Measurements from ENCODE around the gene LTA. TPM values are rescaled to one million over a fixed set of nuclear protein-coding genes. Genes with fewer than 3 reads are reported as not detected.

Gene LTA
- polyA plus RNA-seq, 1 donor (not counting 4 experiments of a cell fraction or from before 2014, with no cell fraction given): 0.04 TPM

DNA sequence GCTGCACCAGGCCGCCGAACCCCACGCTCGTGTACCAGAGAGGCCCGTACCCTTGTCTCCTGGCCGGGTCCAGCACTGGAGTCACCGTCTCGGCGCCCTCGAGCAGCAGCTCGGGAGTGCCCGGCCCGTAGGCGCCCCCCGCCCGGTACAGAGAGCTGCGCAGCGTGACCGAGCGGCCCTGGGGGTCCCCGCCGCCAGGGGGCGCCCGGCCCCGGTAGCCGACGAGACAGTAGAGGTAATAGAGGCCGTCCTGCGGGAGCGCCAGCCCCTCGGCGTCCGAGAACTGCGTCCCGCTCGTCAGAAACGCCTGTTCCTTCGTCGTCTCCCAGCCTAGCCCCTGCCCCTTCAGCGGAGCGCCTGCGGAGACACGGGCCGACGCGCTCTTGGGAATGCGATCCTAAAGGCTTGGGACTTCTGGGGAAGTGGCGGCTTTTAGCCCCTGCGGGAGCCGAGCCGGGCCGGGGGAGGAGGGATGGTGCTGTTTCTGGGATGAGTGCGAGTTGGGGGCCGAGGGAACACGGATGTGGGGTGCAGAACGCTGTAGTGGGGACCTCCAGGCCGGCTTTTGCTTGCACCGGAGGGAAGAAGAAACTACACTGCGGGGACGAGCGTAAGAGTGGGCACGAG is 8.8 kb downstream of the LTA start:
- H3K9me3 ChIP-seq (ENCODE audit: control insufficient read depth, low read depth, low read length): no peaks in the 10 kb centered on the region
- peak overlapping the region; percentile 93 for H3K4me2 ChIP-seq (ENCODE audit: control insufficient read depth, extremely low read depth, insufficient read depth, low read depth, low read length)
- FAIRE-seq: no peak
- no peaks in the 10 kb centered on the region for H4K20me1 ChIP-seq (ENCODE audit: control insufficient read depth, extremely low read depth, insufficient read depth, low read length)
- H3K36me3 ChIP-seq (ENCODE audit: control insufficient read depth in 2 of 2, extremely low read depth in 1 of 2, insufficient read depth in 2 of 2, low read length in 2 of 2): no peaks in the 10 kb centered on the region
- DNase-seq (ENCODE audit: low read depth, low spot score): no peak
- dilution Hi-C loops (cut with MboI; ENCODE audit: extremely low pct_ligation_motif_present, low sequenced_read_pairs): no loop called here
- H2AFZ ChIP-seq (ENCODE audit: control insufficient read depth, low read length): peak overlapping the region; percentile 97
- H3K79me2 ChIP-seq (ENCODE audit: control insufficient read depth, insufficient read depth, low read length): no peaks in the 10 kb centered on the region
- H3K9ac ChIP-seq (ENCODE audit: control insufficient read depth, extremely low read depth, insufficient read depth, low read length): peak overlapping the region; percentile 87
- H3K4me3 ChIP-seq (ENCODE audit: control insufficient read depth in 2 of 3, extremely low read depth in 1 of 3, insufficient read depth in 2 of 3, low read depth in 1 of 3, low read length in 3 of 3): peak overlapping the region; percentile 50 to 90 (median 85)
- no peaks in the 10 kb centered on the region for H3K9me1 ChIP-seq (ENCODE audit: control insufficient read depth, extremely low read depth, insufficient read depth, low read length)
- no peaks in the 10 kb centered on the region for H3K27me3 ChIP-seq (ENCODE audit: control insufficient read depth, extremely low read depth, insufficient read depth, low read length)
- peak overlapping the region; percentile 59 for H3K27ac ChIP-seq (ENCODE audit: control insufficient read depth, insufficient read depth, low read length)
- peaks cover 15% of the 10 kb centered on the region for H3K4me1 ChIP-seq (ENCODE audit: control insufficient read depth, extremely low read depth, insufficient read depth, low read length)
- TF ChIP-seq CTCF (optimal IDR thresholded peaks at IDR 0.05 in 1 of 3, IDR thresholded peaks at IDR 0.05 in 1 of 3, conservative IDR thresholded peaks at IDR 0.05 in 1 of 3; ENCODE audit: extremely low read depth in 1 of 3, insufficient read depth in 2 of 3, low read length in 3 of 3) (peak; percentile 76 to 97 (median 79)), EZH2 (IDR thresholded peaks at IDR 0.05; ENCODE audit: low read length) (no peak)

DNA sequence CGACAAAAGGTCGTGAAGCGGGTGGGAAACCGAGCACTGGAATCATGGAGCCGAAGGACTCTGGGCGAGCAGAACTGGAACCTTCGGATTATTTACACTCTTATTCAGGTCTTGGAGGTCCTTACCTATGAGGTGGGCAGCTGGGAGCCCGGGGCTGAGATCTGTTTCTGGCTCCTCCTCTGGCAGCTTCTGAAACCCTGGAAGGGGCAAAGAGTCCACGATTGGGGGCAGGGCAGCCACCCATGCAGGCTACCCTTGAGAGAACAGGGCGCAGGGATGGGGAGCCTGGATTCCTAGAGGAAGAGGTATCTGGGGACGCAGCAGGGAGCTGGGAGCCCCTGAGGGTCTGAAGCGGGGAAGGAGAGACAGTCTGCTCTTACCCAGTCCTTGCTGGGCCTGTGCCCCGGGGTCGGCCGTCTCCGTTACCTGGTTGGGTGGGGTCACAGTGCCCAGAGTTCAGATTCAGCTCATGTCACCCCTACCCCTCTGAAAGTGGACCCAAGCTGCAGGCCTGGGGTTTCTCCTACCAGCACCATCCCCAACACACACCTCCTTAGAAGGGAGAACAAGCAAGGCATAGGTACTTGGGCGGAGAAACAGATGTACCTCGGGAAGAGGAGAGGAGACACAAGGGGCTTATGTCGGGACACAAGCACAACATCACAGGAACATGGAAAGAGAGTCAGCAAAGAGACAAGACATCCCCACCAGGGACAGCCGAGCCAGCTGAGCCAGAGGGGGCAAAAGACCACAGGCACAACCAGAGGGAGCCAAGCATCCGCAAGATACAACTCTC is 9.5 kb downstream of the LTA start:
- Histone ChIP-seq H3K4me1 (ENCODE audit: control insufficient read depth, extremely low read depth, insufficient read depth, low read length) (peaks cover 15% of the 10 kb centered on the region), H3K9me3 (ENCODE audit: control insufficient read depth, low read depth, low read length) (no peaks in the 10 kb centered on the region), H2AFZ (ENCODE audit: control insufficient read depth, low read length) (peak overlapping the region; percentile 97), H3K27ac (ENCODE audit: control insufficient read depth, insufficient read depth, low read length) (peak overlapping the region; percentile 59), H3K4me3 (ENCODE audit: control insufficient read depth in 2 of 3, extremely low read depth in 1 of 3, insufficient read depth in 2 of 3, low read depth in 1 of 3, low read length in 3 of 3) (peak overlapping the region; percentile 50 to 90 (median 85)), H3K79me2 (ENCODE audit: control insufficient read depth, insufficient read depth, low read length) (no peaks in the 10 kb centered on the region), H3K9ac (ENCODE audit: control insufficient read depth, extremely low read depth, insufficient read depth, low read length) (peak overlapping the region; percentile 87), H3K27me3 (ENCODE audit: control insufficient read depth, extremely low read depth, insufficient read depth, low read length) (no peaks in the 10 kb centered on the region), H4K20me1 (ENCODE audit: control insufficient read depth, extremely low read depth, insufficient read depth, low read length) (no peaks in the 10 kb centered on the region), H3K9me1 (ENCODE audit: control insufficient read depth, extremely low read depth, insufficient read depth, low read length) (no peaks in the 10 kb centered on the region), H3K36me3 (ENCODE audit: control insufficient read depth in 2 of 2, extremely low read depth in 1 of 2, insufficient read depth in 2 of 2, low read length in 2 of 2) (no peaks in the 10 kb centered on the region), H3K4me2 (ENCODE audit: control insufficient read depth, extremely low read depth, insufficient read depth, low read depth, low read length) (peak overlapping the region; percentile 93)
- FAIRE-seq (no peak), DNase-seq (ENCODE audit: low read depth, low spot score) (no peak)
- dilution Hi-C loops (cut with MboI; ENCODE audit: extremely low pct_ligation_motif_present, low sequenced_read_pairs): no loop called here
- TF ChIP-seq EZH2 (IDR thresholded peaks at IDR 0.05; ENCODE audit: low read length) (no peak), CTCF (optimal IDR thresholded peaks at IDR 0.05 in 1 of 3, IDR thresholded peaks at IDR 0.05 in 1 of 3, conservative IDR thresholded peaks at IDR 0.05 in 1 of 3; ENCODE audit: extremely low read depth in 1 of 3, insufficient read depth in 2 of 3, low read length in 3 of 3) (no peak)

Measured in keratinocyte (primary cell).